Amniotic stem cell (primary cell): ENCODE measurements around the gene CD300LB.
"Not testable (repeated sequence)": the region's sequence is repeated elsewhere in the genome, so short reads cannot be mapped to it uniquely, and the experiment has no call there.

Experiments
- DNase-seq: peaks from one replicate; lab custom pipeline; 2025; lab: John Stamatoyannopoulos, UW

The CD300LB gene

DNA sequence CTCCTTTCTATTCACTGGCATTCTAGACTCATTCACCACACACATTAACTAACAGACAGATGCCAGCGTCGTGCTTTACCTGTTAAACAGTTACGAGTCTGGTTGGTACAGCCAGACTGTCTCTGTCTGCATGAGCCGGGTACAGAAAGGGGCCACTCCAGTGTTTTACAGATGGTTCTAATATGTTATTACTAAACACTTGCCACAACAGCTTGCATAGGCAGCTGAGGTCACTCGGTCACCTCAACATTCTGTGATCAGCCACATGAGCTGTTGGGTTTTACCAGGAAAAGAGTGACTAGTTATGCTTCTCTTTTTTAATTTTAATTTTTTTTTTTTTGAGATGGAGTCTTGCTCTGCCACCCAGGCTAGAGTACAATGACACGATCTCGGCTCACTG is 39.6 kb downstream of the CD300LB start:
- no peak for DNase-seq

DNA sequence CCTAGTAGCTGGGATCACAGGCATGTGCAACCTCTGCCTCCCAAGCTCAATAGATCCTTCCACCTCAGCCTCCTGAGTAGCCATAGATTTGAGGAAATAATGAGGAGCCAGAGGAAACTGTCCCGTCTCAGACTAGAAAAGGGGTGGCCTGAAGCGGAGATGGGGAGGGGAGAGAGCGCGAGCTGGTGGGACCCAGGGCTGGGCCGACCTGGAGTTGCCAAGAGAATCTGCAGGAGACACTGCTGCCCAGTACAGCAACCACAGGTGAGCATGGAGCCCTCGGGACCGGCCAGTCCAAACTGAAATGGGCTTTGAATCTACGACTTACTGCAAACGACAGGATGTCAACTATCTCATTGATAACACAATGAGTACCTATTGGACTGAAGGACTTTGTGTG is 40.6 kb downstream of the CD300LB start:
- no peak for DNase-seq

DNA sequence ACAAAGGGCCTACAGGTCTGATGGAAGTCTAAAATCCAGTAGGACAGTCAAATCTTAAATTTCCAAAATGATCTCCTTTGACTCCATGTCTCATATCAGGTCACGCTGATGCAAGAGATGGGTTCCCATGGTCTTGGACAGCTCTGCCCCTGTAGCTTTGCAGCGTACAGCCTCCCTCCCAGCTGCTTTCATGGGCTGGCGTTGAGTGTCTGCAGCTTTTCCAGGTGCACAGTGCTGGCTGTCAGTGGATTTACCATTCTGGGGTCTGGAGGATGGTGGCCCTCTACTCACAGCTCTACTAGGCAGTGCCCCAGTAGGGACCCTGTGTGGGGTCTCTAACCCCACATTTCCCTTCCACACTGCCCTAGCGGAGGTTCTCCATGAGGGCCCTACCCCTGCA is 43.0 kb downstream of the CD300LB start:
- DNase-seq: not testable (repeated sequence)

DNA sequence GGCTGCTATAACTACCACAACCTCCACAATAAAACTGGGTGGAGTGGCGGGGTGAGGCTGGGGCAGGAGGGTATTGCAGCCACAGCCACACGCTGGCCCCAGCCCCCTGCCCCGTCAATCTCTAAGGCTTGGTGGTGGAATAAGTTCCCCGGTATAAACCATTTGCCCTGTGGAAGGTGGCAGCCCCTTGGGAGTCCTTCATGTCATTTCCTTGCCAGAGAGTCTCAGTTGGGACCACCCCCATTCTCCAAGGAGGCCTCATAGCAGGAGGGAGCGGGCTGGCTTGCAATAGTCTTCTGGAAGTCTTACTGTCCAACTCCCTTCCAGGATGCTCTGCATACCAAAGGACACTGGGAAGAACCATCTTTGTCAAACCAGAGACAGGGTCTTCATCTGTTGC is 45.4 kb downstream of the CD300LB start:
- DNase-seq: no peak

DNA sequence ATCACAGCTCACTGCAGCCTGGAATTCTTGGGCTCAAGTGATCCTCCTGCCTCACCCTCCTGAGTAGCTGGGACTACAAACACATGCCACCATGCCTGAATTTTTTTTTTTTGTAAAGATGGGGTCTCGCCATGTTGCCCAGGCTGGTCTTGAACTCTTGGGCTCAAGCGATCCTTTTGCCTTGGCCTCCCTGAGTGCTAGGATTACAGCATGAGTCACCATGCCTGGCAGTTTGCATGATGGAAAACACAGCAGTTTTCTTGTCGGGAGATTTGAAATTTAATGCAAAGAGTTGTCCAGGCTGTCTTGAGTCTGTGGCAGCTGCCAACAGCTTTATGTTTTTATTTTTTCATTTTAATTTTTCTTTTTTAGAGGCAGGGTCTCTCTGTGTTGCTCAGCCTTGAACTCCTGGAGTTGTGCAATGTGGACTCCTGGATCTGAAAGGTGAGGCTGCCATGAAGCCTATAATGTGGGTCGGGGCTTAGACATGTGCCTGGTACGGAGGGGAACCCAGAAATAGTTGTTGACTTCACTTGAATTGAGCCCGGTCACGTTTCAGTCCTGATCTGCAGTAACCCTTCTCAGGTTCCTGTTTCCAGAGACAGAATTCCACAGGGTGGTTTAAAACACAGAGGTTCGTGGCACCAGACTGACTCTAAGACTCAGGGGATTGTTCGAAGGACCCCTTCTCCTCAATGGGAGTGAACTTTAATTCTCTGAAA is 46.1 kb downstream of the CD300LB start:
- DNase-seq: no peak

DNA sequence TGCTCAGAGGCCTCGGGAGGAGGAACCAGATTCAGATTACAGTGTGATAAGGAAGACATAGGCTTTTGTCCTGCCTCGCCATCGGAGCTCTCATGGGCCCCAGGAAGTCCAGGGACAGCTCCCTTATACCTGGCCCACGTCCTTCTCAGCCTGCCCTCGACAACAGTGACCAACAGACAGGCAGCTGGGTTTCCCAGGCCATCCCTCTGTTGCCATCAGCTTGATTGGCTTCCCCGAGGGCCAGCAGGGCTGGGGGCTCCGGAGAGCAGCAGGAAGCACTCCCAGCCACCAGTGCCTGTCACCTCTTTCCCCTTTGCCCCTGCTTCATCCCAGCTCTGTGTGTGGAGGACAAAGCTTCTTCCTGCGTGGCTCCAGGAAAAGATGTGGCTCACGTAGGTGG is 47.2 kb downstream of the CD300LB start:
- no peak for DNase-seq

DNA sequence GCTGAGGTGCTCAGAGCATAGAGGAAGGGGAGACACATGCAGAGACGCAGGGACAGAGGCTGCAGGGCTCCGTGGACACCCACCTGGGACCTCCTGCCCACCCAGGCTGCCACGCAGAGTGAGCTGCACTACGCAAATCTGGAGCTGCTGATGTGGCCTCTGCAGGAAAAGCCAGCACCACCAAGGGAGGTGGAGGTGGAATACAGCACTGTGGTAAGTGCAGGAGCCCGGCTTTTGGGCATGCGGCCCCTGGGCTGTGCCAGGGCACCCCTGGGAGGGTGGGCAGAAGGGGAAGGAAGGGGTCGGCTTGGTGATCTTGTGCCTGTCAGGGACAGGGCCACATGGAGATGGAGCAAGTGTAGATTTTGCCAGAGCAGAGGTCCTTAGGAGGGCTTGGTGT is 49.7 kb downstream of the CD300LB start:
- DNase-seq: no peak

DNA sequence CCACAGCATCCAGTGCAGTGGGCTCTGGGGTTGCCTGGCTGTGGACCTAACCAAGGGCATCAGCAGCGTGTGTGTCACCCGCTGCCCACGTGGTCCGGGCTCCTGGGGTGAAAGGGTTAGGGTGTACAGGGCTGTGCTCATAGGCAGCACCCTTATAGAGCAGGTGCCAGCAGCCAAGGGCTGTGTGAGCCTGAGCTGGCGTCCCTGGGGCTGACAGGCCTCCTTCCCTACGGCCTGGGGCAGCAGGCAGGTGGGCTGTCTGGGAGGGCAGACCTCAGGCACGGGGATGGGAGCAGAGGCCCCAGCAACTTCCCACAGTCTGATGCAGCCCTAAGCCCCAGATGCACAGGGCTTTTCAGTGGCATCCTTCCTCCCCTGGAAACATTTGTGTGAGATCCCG is 51.0 kb downstream of the CD300LB start:
- DNase-seq: no peak

DNA sequence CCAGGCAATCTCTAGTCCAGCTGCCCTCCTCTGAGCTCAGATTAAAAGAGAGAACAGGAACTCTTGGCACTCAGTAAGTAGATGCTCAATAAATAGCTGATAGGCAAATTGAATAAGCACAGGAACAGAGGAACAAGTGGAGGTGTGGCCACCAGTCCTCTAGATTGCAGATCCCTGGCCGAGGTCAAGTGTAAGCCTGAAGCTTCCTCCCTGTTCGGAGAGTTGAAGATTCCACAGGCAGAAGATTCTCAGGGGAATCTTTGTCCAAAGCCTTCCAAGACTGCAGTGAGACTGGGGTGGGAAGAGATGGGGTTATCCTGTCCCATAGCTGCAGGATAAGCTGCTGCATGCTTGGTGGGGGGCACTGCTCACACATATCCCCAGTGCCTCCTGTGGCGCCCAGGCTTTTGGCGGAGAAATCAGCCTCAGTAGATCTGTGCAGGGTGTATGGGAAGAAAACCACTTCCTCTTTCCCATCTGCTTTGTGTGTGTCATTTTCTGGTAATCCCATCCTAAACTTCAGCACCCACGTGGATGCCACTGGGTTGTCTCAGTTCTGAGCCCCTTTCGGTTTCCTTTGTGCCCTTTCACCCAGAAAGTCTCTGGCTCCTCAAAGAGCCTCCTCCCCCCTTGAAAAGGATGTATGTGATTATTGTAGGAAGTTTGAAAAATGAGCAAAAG is 52.7 kb downstream of the CD300LB start:
- no peak for DNase-seq

DNA sequence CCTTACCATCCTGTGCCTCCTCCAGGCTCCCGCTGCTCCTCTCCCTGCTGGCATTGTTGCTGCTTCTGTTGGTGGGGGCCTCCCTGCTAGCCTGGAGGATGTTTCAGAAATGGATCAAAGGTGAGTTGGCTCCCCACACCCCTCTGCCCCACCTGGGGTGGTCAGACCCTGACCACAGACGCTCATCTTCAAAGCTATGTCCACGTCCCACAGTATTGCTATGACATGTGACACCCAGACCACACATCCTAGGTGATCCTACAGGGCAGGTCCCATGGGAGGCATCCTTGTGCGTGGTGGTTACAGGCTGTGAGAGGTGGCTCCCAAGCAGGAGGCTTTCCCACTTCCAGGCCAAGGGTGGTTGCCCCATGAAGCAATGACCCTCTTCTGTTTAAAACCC is 53.9 kb downstream of the CD300LB start:
- no peak for DNase-seq

DNA sequence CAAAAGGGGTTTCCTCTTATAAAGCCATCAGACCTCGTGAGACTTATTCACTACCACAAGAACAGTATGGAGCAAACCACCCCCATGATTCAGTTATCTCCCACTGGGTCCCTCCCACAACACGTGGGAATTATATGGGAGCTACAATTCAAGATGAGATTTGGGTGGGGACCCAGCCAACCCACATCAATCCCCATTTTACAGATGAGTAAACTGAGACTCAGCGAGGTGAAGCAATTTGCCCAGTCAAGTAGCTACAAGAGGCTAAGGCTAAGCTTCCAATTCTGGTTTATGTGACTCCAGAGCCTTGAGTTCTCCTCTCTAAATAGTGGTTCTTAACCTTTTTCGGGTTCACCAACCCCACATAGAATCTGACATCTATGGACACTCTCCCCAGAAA is 56.1 kb downstream of the CD300LB start:
- DNase-seq: no peak

DNA sequence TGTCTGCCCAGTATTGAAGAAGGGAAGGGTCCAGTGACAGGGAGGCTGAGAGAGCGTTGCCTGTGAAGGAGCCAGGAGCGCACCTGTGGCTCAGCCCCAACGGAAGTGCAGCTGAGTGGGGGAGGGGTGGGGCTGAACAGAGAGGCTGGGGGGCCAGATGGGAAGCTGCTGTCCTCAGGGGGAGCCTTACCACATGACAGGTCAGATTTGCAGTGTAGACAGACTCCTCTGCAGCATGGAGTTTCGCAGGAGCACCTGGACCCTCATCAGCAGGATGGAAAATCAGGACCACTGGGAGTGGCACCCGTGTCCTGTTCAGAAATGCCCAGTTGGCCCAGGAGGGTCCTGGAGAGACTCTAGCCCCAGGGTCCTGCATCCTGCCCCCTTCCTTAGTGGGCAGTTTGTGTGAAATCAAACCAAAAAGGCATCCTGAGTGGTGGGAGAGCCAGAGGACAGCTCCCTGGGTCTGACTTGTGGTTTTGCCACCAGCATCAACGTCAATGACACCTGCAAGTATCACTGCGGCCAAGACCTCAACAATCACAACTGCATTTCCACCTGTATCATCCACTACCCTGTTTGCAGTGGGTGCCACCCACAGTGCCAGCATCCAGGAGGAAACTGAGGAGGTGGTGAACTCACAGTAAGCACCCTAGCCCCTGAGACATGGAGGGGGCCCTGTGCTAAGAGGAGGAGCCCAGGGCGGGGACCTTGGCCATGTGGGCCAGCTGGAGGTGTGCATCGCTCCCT is 57.1 kb downstream of the CD300LB start:
- DNase-seq: no peak

DNA sequence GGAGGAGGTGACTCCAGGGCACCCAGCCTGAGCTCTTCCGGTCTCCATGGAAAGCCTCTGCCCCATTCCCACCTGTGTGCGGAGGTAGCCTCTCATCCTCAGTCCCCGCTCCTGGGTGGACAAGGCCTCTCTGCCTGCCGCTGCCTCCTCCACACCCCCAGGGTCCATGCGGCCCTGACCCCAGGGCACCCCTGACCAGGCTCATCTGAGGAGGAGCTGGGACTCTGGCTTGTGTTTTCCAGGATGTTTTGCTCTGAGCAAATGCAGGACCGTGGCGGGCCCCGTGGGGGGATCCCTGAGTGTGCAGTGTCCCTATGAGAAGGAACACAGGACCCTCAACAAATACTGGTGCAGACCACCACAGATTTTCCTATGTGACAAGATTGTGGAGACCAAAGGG is 58.0 kb downstream of the CD300LB start:
- DNase-seq: no peak

DNA sequence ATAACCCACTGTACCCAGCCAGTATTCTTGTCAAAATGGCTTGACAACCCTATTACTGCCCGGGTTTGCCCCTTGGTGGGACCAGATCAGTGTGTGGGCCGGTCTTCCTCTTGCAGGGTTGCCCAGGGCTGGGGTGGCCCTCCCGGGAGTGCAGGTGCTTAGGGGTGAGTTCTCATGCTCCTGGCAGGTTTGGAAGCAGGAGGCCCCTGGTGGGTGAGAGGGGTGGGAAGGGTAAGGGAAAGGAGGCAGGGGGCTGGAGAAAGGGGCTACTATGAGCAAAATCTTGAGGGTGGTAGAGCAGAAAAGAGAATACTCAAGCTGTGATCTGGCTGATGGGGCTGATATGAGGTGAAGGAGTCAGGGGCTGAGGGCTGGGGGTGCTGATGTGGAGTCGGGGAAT is 58.4 kb downstream of the CD300LB start:
- DNase-seq: no peak

DNA sequence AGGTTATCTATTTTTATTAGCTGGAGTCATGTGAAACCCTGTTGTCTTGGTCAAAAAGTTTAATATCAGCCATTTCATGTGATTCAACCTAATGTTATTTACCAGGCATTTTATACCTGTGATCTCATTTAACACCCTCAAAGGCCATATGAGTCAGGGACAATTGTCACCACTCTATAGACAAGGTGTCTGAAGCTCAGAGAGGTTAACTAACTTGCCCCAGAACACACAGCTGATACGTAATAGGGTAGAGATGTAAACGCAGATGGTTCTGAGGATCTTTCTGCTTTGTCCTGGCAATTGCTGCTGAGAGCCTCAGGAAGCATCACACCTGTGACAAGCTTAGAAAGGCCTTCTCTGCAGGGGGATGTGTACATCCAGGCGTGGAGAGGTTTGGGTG is 59.9 kb downstream of the CD300LB start:
- no peak for DNase-seq
